Endodermal cell (in vitro differentiated cells): ENCODE measurements around the gene YIPF6. TPM values are rescaled to one million over a fixed set of nuclear protein-coding genes. Genes with fewer than 3 reads are reported as not detected.
"Not testable (repeated sequence)": the region's sequence is repeated elsewhere in the genome, so short reads cannot be mapped to it uniquely, and the experiment has no call there.

ENCODE experiments used
- DNase-seq: peaks from one replicate; pipeline ENCODE4 v3.0.0-alpha.2; 2017
- H3K27ac ChIP-seq: 2 replicates; pipeline ENCODE4 v1.5.1; 2013; ENCODE audit warnings: mild to moderate bottlenecking, low read depth, low read length, moderate library complexity
- H3K27me3 ChIP-seq: 2 replicates; pipeline ENCODE4 v1.6.1; 2013; ENCODE audit warnings: mild to moderate bottlenecking, low read length, moderate library complexity; ENCODE audit not compliant: insufficient read depth, control insufficient read depth, poor library complexity, severe bottlenecking
- H3K36me3 ChIP-seq: 2 replicates; pipeline ENCODE4 v1.7.0; 2013; ENCODE audit warnings: mild to moderate bottlenecking, low read length, moderate library complexity; ENCODE audit not compliant: control insufficient read depth, insufficient read depth
- H3K4me1 ChIP-seq: one replicate; pipeline ENCODE4 v1.7.0; 2013; ENCODE audit warnings: low read length; ENCODE audit not compliant: control insufficient read depth, insufficient read depth
- H3K4me3 ChIP-seq: 2 replicates; pipeline ENCODE4 v1.5.1; 2013; ENCODE audit warnings: mild to moderate bottlenecking, low read length, moderate library complexity
- H3K9ac ChIP-seq: 2 replicates; pipeline ENCODE4 v1.6.1; 2013; ENCODE audit warnings: mild to moderate bottlenecking, low read length, moderate library complexity; ENCODE audit not compliant: poor library complexity, severe bottlenecking; ENCODE audit errors: extremely low read depth
- H3K9me3 ChIP-seq: 2 replicates; pipeline ENCODE4 v1.6.1; 2013; ENCODE audit warnings: mild to moderate bottlenecking, low read length, moderate library complexity; ENCODE audit not compliant: control insufficient read depth
- H3K27ac Mint-ChIP-seq: 2 replicates; pipeline ENCODE4 v1.8.0; 2020; ENCODE audit warnings: mixed read lengths
- H3K27me3 Mint-ChIP-seq: 2 replicates; pipeline ENCODE4 v1.8.0; 2021; ENCODE audit warnings: mild to moderate bottlenecking, mixed read lengths; ENCODE audit not compliant: insufficient read depth
- H3K36me3 Mint-ChIP-seq: 2 replicates; pipeline ENCODE4 v1.8.0; 2020; ENCODE audit warnings: low read depth, mixed read lengths
- H3K4me1 Mint-ChIP-seq: 2 replicates; pipeline ENCODE4 v1.8.0; 2020; ENCODE audit warnings: mixed read lengths
- H3K4me3 Mint-ChIP-seq: 2 replicates; pipeline ENCODE4 v1.8.0; 2020; ENCODE audit warnings: mild to moderate bottlenecking, moderate library complexity, mixed read lengths
- H3K9me3 Mint-ChIP-seq: 2 replicates; pipeline ENCODE4 v1.8.0; 2020; ENCODE audit warnings: mild to moderate bottlenecking, mixed read lengths
- CTCF ChIP-seq: fragments of 200-600 bp; sonication (generic); conservative IDR thresholded peaks from 2 replicates; pipeline ENCODE4 v1.5.0; 2021; ENCODE audit warnings: antibody characterized with exemption, mild to moderate bottlenecking
- WGBS, 2 experiments: methylation state at CpG; one replicate each; pipeline versions ENCODE4 v1.1.5 to v1.1.7; 2013; ENCODE audit warnings: missing lambda C conversion rate in 2 of 2, mixed read lengths in 1 of 2; ENCODE audit not compliant: insufficient coverage in 1 of 2, insufficient read length in 1 of 2; 5-methylcytosine and 5-hydroxymethylcytosine counted together
- total RNA-seq, 2 donors: library from RNA; stranded (reverse); fragmentation: NEBNext Ultra II Directional in 1 of 2; extraction: Animal tissue kit (Norgen Biotek cat#: 25700) in 1 of 2; gene quantifications; 2 replicates in 1 of 2; 3 replicates in 1 of 2; pipeline ENCODE4 v1.2.1, GENCODE V29; 2021

YIPF6 gene
- total RNA-seq, 2 donors from 2014 or later = 36.9 to 40.7 TPM

GRCh38 chrX:68490644-68491043 is 8.2 kb upstream of the YIPF6 start:
- Histone ChIP-seq H3K27me3 (no peaks in the 10 kb centered on the region), H3K4me3 (no peak overlapping the region), H3K9ac (no peak overlapping the region), H3K36me3 (no peaks in the 10 kb centered on the region), H3K4me1 (no peaks in the 10 kb centered on the region), H3K27ac (no peak overlapping the region), H3K9me3 (no peaks in the 10 kb centered on the region)
- DNase-seq = peak; percentile 52
- Mint-ChIP-seq H3K27ac (no peak overlapping the region), H3K4me3 (no peak overlapping the region), H3K9me3 (peaks cover 36% of the 10 kb centered on the region), H3K36me3 (no peaks in the 10 kb centered on the region), H3K27me3 (no peaks in the 10 kb centered on the region), H3K4me1 (no peaks in the 10 kb centered on the region)
- peak; percentile 62 for TF ChIP-seq CTCF

GRCh38 chrX:68492583-68492982 is 6.3 kb upstream of the YIPF6 start:
- Histone ChIP-seq H3K4me3 (no peak overlapping the region), H3K9ac (no peak overlapping the region), H3K27me3 (no peaks in the 10 kb centered on the region), H3K36me3 (no peaks in the 10 kb centered on the region), H3K27ac (no peak overlapping the region), H3K4me1 (no peaks in the 10 kb centered on the region), H3K9me3 (no peaks in the 10 kb centered on the region)
- H3K36me3 Mint-ChIP-seq = no peaks in the 10 kb centered on the region
- 67% methylated on average over 2 of the region's 2 CpGs; no CpG with 5 or more reads in 1 of the 2 experiments for WGBS, 2 experiments
- peaks cover 41% of the 10 kb centered on the region for H3K9me3 Mint-ChIP-seq
- no peak overlapping the region for H3K4me3 Mint-ChIP-seq
- H3K4me1 Mint-ChIP-seq = no peaks in the 10 kb centered on the region
- no peak for DNase-seq
- H3K27me3 Mint-ChIP-seq = no peaks in the 10 kb centered on the region
- no peak for TF ChIP-seq CTCF
- H3K27ac Mint-ChIP-seq = no peak overlapping the region

- not testable (repeated sequence) for H3K27me3 ChIP-seq, H3K4me3 ChIP-seq, H3K4me1 Mint-ChIP-seq, H3K36me3 ChIP-seq, H3K27ac ChIP-seq, DNase-seq, H3K9me3 ChIP-seq, H3K4me3 Mint-ChIP-seq, H3K36me3 Mint-ChIP-seq, H3K27me3 Mint-ChIP-seq, H3K9ac ChIP-seq, H3K27ac Mint-ChIP-seq, H3K4me1 ChIP-seq
- H3K9me3 Mint-ChIP-seq = peaks cover 48% of the 10 kb centered on the region
- no CpG with 5 or more reads among the region's 2 CpGs for WGBS, 2 experiments
Observed at GRCh38 chrX:68493776-68494175, 5.1 kb upstream of the YIPF6 start.

GRCh38 chrX:68498044-68498507 is 775 bp upstream of the YIPF6 start:
- Histone ChIP-seq H3K27me3 (no peaks in the 10 kb centered on the region), H3K9me3 (no peaks in the 10 kb centered on the region), H3K4me3 (peak overlapping the region; percentile 92), H3K9ac (peak overlapping the region; percentile 97), H3K27ac (peak overlapping the region; percentile 95), H3K4me1 (no peaks in the 10 kb centered on the region), H3K36me3 (peaks cover 5% of the 10 kb centered on the region)
- Mint-ChIP-seq H3K27me3 (no peaks in the 10 kb centered on the region), H3K4me1 (peaks cover 2% of the 10 kb centered on the region), H3K4me3 (peak overlapping the region; percentile 89), H3K36me3 (peaks cover under 1% of the 10 kb centered on the region), H3K9me3 (peaks cover 57% of the 10 kb centered on the region), H3K27ac (peak overlapping the region; percentile 99)
- DNase-seq = no peak
- peak; percentile 42 for TF ChIP-seq CTCF
- WGBS, 2 experiments = 5% methylated on average over 4 of the region's 4 CpGs; no CpG with 5 or more reads in 1 of the 2 experiments
